ENCODE measurements around the gene KLRC4.
"Not testable (repeated sequence)": the region's sequence is repeated elsewhere in the genome, so short reads cannot be mapped to it uniquely, and the experiment has no call there.

The KLRC4 gene

GRCh38 chr12:10409392-10409791 lies at the start of gene KLRC4:
Gene KLRC4, minus strand, starts transcription at chr12:10409757. Its CDS starts 182 bp downstream, at chr12:10409575.
- TF ChIP-seq GATA3 (IDR thresholded peaks at IDR 0.05; ENCODE audit: low read depth, low read length) (no peak), GATA2 (IDR thresholded peaks at IDR 0.05; ENCODE audit: low read depth, low read length) (no peak)

- no peak for TF ChIP-seq GATA3 (IDR thresholded peaks at IDR 0.05; ENCODE audit: low read depth, low read length)
- TF ChIP-seq GATA2 (IDR thresholded peaks at IDR 0.05; ENCODE audit: low read depth, low read length), result no peak
These were observed 48.2 kb upstream of the KLRC4 start for GRCh38 chr12:10457760-10458159.

- TF ChIP-seq GATA2 (IDR thresholded peaks at IDR 0.05; ENCODE audit: low read depth, low read length), result no peak
These were observed 47.3 kb upstream of the KLRC4 start for GRCh38 chr12:10456856-10457255.

- TF ChIP-seq GATA2 (IDR thresholded peaks at IDR 0.05; ENCODE audit: low read depth, low read length) (no peak), GATA3 (IDR thresholded peaks at IDR 0.05; ENCODE audit: low read depth, low read length) (no peak)
These were observed 46.2 kb upstream of the KLRC4 start for GRCh38 chr12:10455766-10456165.

GRCh38 chr12:10454531-10454930 lies 45.0 kb upstream of the KLRC4 start:
- TF ChIP-seq GATA3 (IDR thresholded peaks at IDR 0.05; ENCODE audit: low read depth, low read length) (no peak), GATA2 (IDR thresholded peaks at IDR 0.05; ENCODE audit: low read depth, low read length) (no peak)

- TF ChIP-seq GATA2 (IDR thresholded peaks at IDR 0.05; ENCODE audit: low read depth, low read length) (no peak), GATA3 (IDR thresholded peaks at IDR 0.05; ENCODE audit: low read depth, low read length) (no peak)
These were observed 43.6 kb upstream of the KLRC4 start, which contains the start of gene KLRC1 for GRCh38 chr12:10453156-10453555. Gene KLRC1, minus strand, starts transcription at chr12:10453377. Its CDS starts 2,221 bp downstream, at chr12:10451156.

- no peak for TF ChIP-seq GATA3 (IDR thresholded peaks at IDR 0.05; ENCODE audit: low read depth, low read length)
- TF ChIP-seq GATA2 (IDR thresholded peaks at IDR 0.05; ENCODE audit: low read depth, low read length), result no peak
These were observed 38.7 kb upstream of the KLRC4 start for GRCh38 chr12:10448236-10448635.

- not testable (repeated sequence) for TF ChIP-seq GATA3, GATA2 (IDR thresholded peaks at IDR 0.05; ENCODE audit: low read depth, low read length)
These were observed 26.3 kb upstream of the KLRC4 start, which contains the start of gene KLRC2 for GRCh38 chr12:10435816-10436215. Gene KLRC2, minus strand, starts transcription at chr12:10436010. Its CDS starts 24 bp downstream, at chr12:10435986.

GRCh38 chr12:10420334-10420733 lies 10.8 kb upstream of the KLRC4 start, which contains the start of gene KLRC3:
Gene KLRC3, minus strand, starts transcription at chr12:10420595. Its CDS starts 45 bp downstream, at chr12:10420550.
- not testable (repeated sequence) for TF ChIP-seq GATA3, GATA2 (IDR thresholded peaks at IDR 0.05; ENCODE audit: low read depth, low read length)

- no peak for TF ChIP-seq GATA2 (IDR thresholded peaks at IDR 0.05; ENCODE audit: low read depth, low read length)
- no peak for TF ChIP-seq GATA3 (IDR thresholded peaks at IDR 0.05; ENCODE audit: low read depth, low read length)
These were observed 715 bp downstream of the KLRC4 start for GRCh38 chr12:10408842-10409241.

- TF ChIP-seq GATA3 (IDR thresholded peaks at IDR 0.05; ENCODE audit: low read depth, low read length), result no peak
- TF ChIP-seq GATA2 (IDR thresholded peaks at IDR 0.05; ENCODE audit: low read depth, low read length), result no peak
These were observed 2.8 kb downstream of the KLRC4 start for GRCh38 chr12:10406725-10407124.

GRCh38 chr12:10405294-10405693 lies 4.3 kb downstream of the KLRC4 start:
- TF ChIP-seq GATA2 (IDR thresholded peaks at IDR 0.05; ENCODE audit: low read depth, low read length) (no peak), GATA3 (IDR thresholded peaks at IDR 0.05; ENCODE audit: low read depth, low read length) (no peak)

GRCh38 chr12:10404798-10405197 lies 4.8 kb downstream of the KLRC4 start:
- TF ChIP-seq GATA2 (IDR thresholded peaks at IDR 0.05; ENCODE audit: low read depth, low read length), result no peak
- TF ChIP-seq GATA3 (IDR thresholded peaks at IDR 0.05; ENCODE audit: low read depth, low read length), result no peak

- TF ChIP-seq GATA2 (IDR thresholded peaks at IDR 0.05; ENCODE audit: low read depth, low read length) (no peak), GATA3 (IDR thresholded peaks at IDR 0.05; ENCODE audit: low read depth, low read length) (no peak)
These were observed 8.7 kb downstream of the KLRC4 start for GRCh38 chr12:10400829-10401228.

- TF ChIP-seq GATA3 (IDR thresholded peaks at IDR 0.05; ENCODE audit: low read depth, low read length) (no peak), GATA2 (IDR thresholded peaks at IDR 0.05; ENCODE audit: low read depth, low read length) (no peak)
These were observed 11.4 kb downstream of the KLRC4 start for GRCh38 chr12:10398168-10398567.

GRCh38 chr12:10397296-10397695 lies 12.3 kb downstream of the KLRC4 start:
- TF ChIP-seq GATA2 (IDR thresholded peaks at IDR 0.05; ENCODE audit: low read depth, low read length), result no peak
- no peak for TF ChIP-seq GATA3 (IDR thresholded peaks at IDR 0.05; ENCODE audit: low read depth, low read length)
